ENCODE data around the gene MIEF1. TPM values are rescaled to one million over a fixed set of nuclear protein-coding genes. Genes with fewer than 3 reads are reported as not detected.

Gene MIEF1
- total and polyA plus RNA-seq, 2 experiments from 2014 or later, result 13.2 to 40.1 TPM

GRCh38 chr22:39477542-39477941 lies 24.5 kb upstream of the MIEF1 start:
- TF ChIP-seq NANOG (IDR thresholded peaks at IDR 0.05; ENCODE audit: borderline replicate concordance) (no peak), EZH2phosphoT487 (IDR thresholded peaks at IDR 0.05; ENCODE audit: unreplicated experiment) (no peak), ZNF114 (CRISPR knock-in tag; IDR thresholded peaks at IDR 0.05) (no peak), ZNF331 (CRISPR knock-in tag; IDR thresholded peaks at IDR 0.05; ENCODE audit: low read depth) (no peak), ZNF462 (CRISPR knock-in tag; IDR thresholded peaks at IDR 0.05) (no peak), CREB1 (CRISPR knock-in tag; IDR thresholded peaks at IDR 0.05; ENCODE audit: low read depth) (no peak), POLR2AphosphoS5 (IDR thresholded peaks at IDR 0.05; ENCODE audit: low read depth) (no peak), STAT1 (IDR thresholded peaks at IDR 0.05; ENCODE audit: unreplicated experiment) (no peak), ETS1 (IDR thresholded peaks at IDR 0.05) (no peak)
- TF ChIP-seq, protein P1, sequence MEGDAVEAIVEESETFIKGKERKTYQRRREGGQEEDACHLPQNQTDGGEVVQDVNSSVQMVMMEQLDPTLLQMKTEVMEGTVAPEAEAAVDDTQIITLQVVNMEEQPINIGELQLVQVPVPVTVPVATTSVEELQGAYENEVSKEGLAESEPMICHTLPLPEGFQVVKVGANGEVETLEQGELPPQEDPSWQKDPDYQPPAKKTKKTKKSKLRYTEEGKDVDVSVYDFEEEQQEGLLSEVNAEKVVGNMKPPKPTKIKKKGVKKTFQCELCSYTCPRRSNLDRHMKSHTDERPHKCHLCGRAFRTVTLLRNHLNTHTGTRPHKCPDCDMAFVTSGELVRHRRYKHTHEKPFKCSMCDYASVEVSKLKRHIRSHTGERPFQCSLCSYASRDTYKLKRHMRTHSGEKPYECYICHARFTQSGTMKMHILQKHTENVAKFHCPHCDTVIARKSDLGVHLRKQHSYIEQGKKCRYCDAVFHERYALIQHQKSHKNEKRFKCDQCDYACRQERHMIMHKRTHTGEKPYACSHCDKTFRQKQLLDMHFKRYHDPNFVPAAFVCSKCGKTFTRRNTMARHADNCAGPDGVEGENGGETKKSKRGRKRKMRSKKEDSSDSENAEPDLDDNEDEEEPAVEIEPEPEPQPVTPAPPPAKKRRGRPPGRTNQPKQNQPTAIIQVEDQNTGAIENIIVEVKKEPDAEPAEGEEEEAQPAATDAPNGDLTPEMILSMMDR (conservative IDR thresholded peaks at IDR 0.05; ENCODE audit: low read depth in 2 of 2), result no peak
- Histone ChIP-seq H3K36me3 (ENCODE audit: insufficient read depth) (no peaks in the 10 kb centered on the region), H3K9me2 (ENCODE audit: insufficient read depth) (no peaks in the 10 kb centered on the region), H3K4me2 (no peak overlapping the region), H2AFZ (no peak overlapping the region), H3K27me3 (ENCODE audit: insufficient read depth) (no peaks in the 10 kb centered on the region), H3K4me3 (no peak overlapping the region), H3K79me2 (replicated peaks; ENCODE audit: insufficient read depth) (no peaks in the 10 kb centered on the region), H3F3A (replicated peaks; ENCODE audit: low read depth) (0 out of 2 replicates have a peak, but pooled peaks cover 6% of the 10 kb centered on the region), H4K20me1 (replicated peaks; ENCODE audit: insufficient read depth) (peaks cover 7% of the 10 kb centered on the region; the same call in 1 of the 2 replicates), H3K4me1 (ENCODE audit: insufficient read depth) (peaks cover 26% of the 10 kb centered on the region), H3K27ac (ENCODE audit: low read depth) (no peak overlapping the region)
- Mint-ChIP-seq H3K27ac (no peak overlapping the region), H3K9me3 (no peaks in the 10 kb centered on the region; the same call in 2 of the 3 replicates), H3K27me3 (ENCODE audit: insufficient read depth, low read depth, poor library complexity) (peaks cover 10% of the 10 kb centered on the region), H3K4me1 (peaks cover 40% of the 10 kb centered on the region), H3K4me3 (no peak overlapping the region), H3K36me3 (ENCODE audit: low read depth) (no peaks in the 10 kb centered on the region; the same call in 2 of the 3 replicates)
- DNase-seq (ENCODE audit: low spot score), result no peak
- no peak for ATAC-seq

Data from GM23338 (cell line).